Kidney (tissue), 14 donors: ENCODE results near the gene GPER1. TPM values are rescaled to one million over a fixed set of nuclear protein-coding genes. Genes with fewer than 3 reads are reported as not detected.

Source experiments
- DNase-seq, 5 donors: peaks; one replicate each; pipeline ENCODE4 v3.0.0-alpha.2; 2013 to 2020
- FAIRE-seq: peaks from 2 replicates; lab custom pipeline; 2012; peaks lifted over from hg19 to GRCh38; lab: Jason Lieb, UNC
- H3K27ac ChIP-seq, 2 donors: one replicate each; pipeline ENCODE4 v1.7.0; 2013; ENCODE audit warnings: low read depth in 2 of 2, low read length in 2 of 2, inconsistent platforms in 1 of 2
- H3K27me3 ChIP-seq: one replicate; pipeline ENCODE4 v1.7.1; 2013; ENCODE audit warnings: low read length, inconsistent platforms; ENCODE audit not compliant: control insufficient read depth, insufficient read depth
- H3K36me3 ChIP-seq, 3 donors: one replicate each; pipeline versions ENCODE4 v1.7.0 to v1.7.1; 2013; ENCODE audit warnings: low read length in 3 of 3, control low read depth in 1 of 3, inconsistent platforms in 1 of 3; ENCODE audit not compliant: insufficient read depth in 3 of 3, control insufficient read depth in 2 of 3
- H3K4me1 ChIP-seq, 3 donors: one replicate each; pipeline versions ENCODE4 v1.7.0 to v1.7.1; 2013; ENCODE audit warnings: low read length in 3 of 3, inconsistent platforms in 1 of 3, low read depth in 1 of 3; ENCODE audit not compliant: control insufficient read depth in 2 of 3, insufficient read depth in 2 of 3
- H3K4me3 ChIP-seq, 3 donors: one replicate each; pipeline versions ENCODE4 v1.7.0 to v1.8.1; 2013; ENCODE audit warnings: low read length in 3 of 3, control low read depth in 1 of 3, inconsistent platforms in 1 of 3
- H3K9ac ChIP-seq, 3 donors: one replicate each; pipeline versions ENCODE4 v1.7.0 to v1.7.1; 2013; ENCODE audit warnings: low read length in 3 of 3, control low read depth in 1 of 3, inconsistent platforms in 1 of 3
- H3K9me3 ChIP-seq, 3 donors: one replicate each; pipeline versions ENCODE4 v1.7.0 to v1.7.1; 2013; ENCODE audit warnings: low read length in 3 of 3, control low read depth in 1 of 3, inconsistent platforms in 1 of 3; ENCODE audit not compliant: control insufficient read depth in 2 of 3, insufficient read depth in 1 of 3
- intact Hi-C: fragments of 100-400 bp; cut with DNase I; formaldehyde crosslinking; loops from one replicate; pipeline ENCODE4 v1.11.1; 2022
- polyA plus RNA-seq: library from polyadenylated mRNA; stranded (reverse); fragments of 350-450 nt; fragmentation: Illumina TruSeq; extraction: RNeasy Lipid Tissue Mini Kit (QIAGEN cat#74804); gene quantifications from one replicate; pipeline ENCODE4 v1.2.3, GENCODE V29; 2014; ENCODE audit warnings: low read depth, low replicate concordance; ENCODE audit not compliant: insufficient read depth
- total RNA-seq: library from RNA; stranded (reverse); fragmentation: NEBNext Ultra II Directional; extraction: Animal tissue kit (Norgen Biotek cat#: 25700); gene quantifications from one replicate; pipeline ENCODE4 v1.2.1, GENCODE V29; 2021
- TF ChIP-seq, protein P1 (sequence below): IDR thresholded peaks from 3 replicates; pipeline ENCODE4 v1.5.1; 2012; ENCODE audit warnings: mild to moderate bottlenecking, moderate library complexity, borderline replicate concordance; ENCODE audit not compliant: insufficient read depth; ENCODE audit errors: extremely low read depth
- donor health status: control.
- donor health status: control.
- donor health status: control.
- donor health status: control.
- donor health status: control.
- donor health status: DM: yes; HTN: yes; CAD: no.
- donor health status: Normal renal cell carcinoma (clear cell type).

GPER1 gene
- total and polyA plus RNA-seq, 2 donors from 2014 or later = 4.8 to 5.2 TPM

DNA sequence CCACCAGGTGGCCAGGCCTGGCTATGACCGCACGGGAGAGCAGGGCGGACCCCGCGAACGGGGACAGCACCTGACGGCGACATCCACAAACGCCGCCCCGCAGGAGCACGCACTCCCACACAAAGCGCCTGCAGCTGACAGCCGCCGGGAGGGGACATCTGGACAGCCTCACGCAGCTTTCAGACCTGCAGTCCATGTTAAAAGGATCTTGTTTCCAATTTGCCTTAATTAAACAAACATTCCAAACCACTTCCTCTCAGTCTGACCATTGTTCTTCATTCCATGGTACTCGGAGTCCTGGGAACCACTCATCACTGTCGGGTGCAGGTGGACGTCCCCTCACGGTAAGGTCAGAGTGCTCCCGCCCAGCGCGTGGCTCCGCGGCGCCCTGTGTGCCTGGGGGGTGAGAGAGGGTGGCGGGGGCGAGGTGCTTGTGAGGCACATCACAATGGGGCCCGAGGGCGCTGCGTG, 5.9 kb upstream of the GPER1 start:
- Histone ChIP-seq H3K27me3 (no peaks in the 10 kb centered on the region), H3K9ac (no peak overlapping the region), H3K36me3 (no peaks in the 10 kb centered on the region), H3K4me3 (no peak overlapping the region), H3K4me1 (peaks cover 0 to 11% (median 7%) of the 10 kb centered on the region in 3 donors), H3K9me3 (no peaks in the 10 kb centered on the region), H3K27ac (no peak overlapping the region)
- intact Hi-C loops = no loop called here
- TF ChIP-seq, protein P1, sequence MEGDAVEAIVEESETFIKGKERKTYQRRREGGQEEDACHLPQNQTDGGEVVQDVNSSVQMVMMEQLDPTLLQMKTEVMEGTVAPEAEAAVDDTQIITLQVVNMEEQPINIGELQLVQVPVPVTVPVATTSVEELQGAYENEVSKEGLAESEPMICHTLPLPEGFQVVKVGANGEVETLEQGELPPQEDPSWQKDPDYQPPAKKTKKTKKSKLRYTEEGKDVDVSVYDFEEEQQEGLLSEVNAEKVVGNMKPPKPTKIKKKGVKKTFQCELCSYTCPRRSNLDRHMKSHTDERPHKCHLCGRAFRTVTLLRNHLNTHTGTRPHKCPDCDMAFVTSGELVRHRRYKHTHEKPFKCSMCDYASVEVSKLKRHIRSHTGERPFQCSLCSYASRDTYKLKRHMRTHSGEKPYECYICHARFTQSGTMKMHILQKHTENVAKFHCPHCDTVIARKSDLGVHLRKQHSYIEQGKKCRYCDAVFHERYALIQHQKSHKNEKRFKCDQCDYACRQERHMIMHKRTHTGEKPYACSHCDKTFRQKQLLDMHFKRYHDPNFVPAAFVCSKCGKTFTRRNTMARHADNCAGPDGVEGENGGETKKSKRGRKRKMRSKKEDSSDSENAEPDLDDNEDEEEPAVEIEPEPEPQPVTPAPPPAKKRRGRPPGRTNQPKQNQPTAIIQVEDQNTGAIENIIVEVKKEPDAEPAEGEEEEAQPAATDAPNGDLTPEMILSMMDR = no peak
- DNase-seq (peak in 4 of 5 donors; percentile 75 to 85 (median 78)), FAIRE-seq (no peak)

DNA sequence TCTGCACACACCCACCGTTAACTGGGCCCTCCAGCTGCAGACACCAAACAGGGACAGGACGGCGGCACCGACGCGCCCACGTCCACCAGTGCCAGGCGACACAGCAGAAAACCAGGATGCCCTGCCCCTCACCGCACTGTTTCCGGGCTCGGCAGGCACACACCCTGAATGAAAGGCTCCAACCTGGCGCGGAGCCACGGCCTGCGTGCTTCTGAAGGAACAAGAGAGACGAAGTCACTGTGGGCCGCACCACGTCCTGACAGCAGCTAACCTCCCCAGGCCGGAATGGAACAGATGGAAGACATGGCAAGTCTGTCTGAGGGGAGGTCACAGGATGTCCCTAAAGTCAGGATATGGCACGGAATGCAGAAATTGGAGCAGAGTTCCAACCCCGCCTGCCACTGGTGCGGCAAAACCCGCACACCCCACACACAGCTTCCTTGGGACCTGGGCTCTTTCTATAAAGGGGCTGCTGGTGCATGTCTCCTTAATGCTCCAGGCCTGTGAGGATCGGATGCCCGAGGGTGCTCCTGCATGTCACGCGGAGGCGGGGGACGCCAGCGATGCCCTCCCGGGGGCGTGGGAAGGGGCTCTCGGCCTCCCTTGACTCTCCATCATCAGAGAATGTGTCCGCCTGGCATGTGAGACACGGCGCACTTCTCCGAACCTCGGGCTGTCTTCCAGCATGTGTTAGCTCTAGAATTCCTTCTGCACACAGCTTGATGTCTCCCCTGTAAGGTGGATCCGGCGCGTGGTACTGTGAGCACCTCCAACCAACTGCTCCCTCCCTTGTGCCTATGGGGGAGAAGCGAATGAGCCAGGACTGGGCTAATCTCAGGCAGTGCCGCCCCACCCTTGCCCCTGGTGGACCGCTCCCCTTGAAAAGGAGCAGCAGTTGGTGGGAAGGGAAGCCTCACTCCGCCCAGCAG, 3.9 kb upstream of the GPER1 start:
- H3K9me3 ChIP-seq = no peaks in the 10 kb centered on the region
- no peak overlapping the region for H3K27ac ChIP-seq
- intact Hi-C loops = no loop called here
- TF ChIP-seq, protein P1 = no peak
- no peak overlapping the region for H3K4me3 ChIP-seq
- H3K27me3 ChIP-seq = no peaks in the 10 kb centered on the region
- DNase-seq = peak in 1 of 5 donors; percentile 84
- no peak for FAIRE-seq
- H3K4me1 ChIP-seq = peaks cover 4 to 18% (median 16%) of the 10 kb centered on the region in 3 donors
- H3K36me3 ChIP-seq = no peaks in the 10 kb centered on the region
- no peak overlapping the region for H3K9ac ChIP-seq

DNA sequence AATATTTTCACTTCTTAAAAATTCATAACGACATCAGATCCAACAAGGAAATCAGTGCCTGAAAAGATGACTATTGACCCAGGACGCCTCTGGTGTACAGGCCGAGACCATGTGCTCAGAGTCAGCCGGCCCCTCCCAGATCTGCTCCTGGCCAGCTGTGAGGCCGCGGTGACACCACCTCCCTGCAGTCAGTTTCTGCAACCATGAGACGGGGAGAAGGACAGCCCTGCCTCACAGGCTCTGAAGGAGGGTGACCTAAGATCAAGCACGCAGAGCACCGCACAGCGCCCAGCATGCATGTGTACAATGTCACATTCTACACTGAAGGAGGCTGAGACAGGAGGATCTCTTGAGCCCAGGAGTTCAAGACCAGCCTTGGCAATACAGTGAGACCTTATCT, 2.6 kb upstream of the GPER1 start:
- Histone ChIP-seq H3K9ac (no peak overlapping the region), H3K9me3 (no peaks in the 10 kb centered on the region), H3K4me1 (peaks cover 4 to 16% (median 15%) of the 10 kb centered on the region in 3 donors), H3K36me3 (no peaks in the 10 kb centered on the region), H3K27ac (no peak overlapping the region), H3K4me3 (no peak overlapping the region), H3K27me3 (no peaks in the 10 kb centered on the region)
- TF ChIP-seq, protein P1 = no peak
- intact Hi-C loops = no loop called here
- DNase-seq = no peak
- no peak for FAIRE-seq
